Adrenal gland (tissue), 5 donors: ENCODE data around the gene NCDN.

ENCODE experiments used
- CTCF ChIP-seq, 6 experiments: fragments of 450-650 bp in 4 of 6; fragments of 200-600 bp in 2 of 6; sonication (generic) in 1 of 6; IDR thresholded peaks; 1 replicate in 5 of 6; 2 replicates in 1 of 6; pipeline versions ENCODE4 v1.5.1 to v1.8.0; 2016 to 2021; ENCODE audit warnings: antibody characterized with exemption in 6 of 6, mild to moderate bottlenecking in 2 of 6, moderate library complexity in 1 of 6
- POLR2A ChIP-seq, 2 donors: fragments of 450-650 bp; IDR thresholded peaks; one replicate each; pipeline ENCODE4 v1.6.1; 2017; ENCODE audit warnings: antibody characterized with exemption in 2 of 2, mild to moderate bottlenecking in 2 of 2, moderate library complexity in 1 of 2
- donor health status: DM: no; HTN: no; CAD: no.

- TF ChIP-seq CTCF (IDR thresholded peaks at IDR 0.05) (no peak), POLR2A (IDR thresholded peaks at IDR 0.05) (no peak)
Measured at GRCh38 chr1:35597870-35598269, 40.3 kb downstream of the NCDN start.
